ENCODE results near the gene DCP2. TPM values are rescaled to one million over a fixed set of nuclear protein-coding genes. Genes with fewer than 3 reads are reported as not detected.

DCP2 gene
- total RNA-seq, 1 experiment from 2014 or later, result 176 TPM

DNA sequence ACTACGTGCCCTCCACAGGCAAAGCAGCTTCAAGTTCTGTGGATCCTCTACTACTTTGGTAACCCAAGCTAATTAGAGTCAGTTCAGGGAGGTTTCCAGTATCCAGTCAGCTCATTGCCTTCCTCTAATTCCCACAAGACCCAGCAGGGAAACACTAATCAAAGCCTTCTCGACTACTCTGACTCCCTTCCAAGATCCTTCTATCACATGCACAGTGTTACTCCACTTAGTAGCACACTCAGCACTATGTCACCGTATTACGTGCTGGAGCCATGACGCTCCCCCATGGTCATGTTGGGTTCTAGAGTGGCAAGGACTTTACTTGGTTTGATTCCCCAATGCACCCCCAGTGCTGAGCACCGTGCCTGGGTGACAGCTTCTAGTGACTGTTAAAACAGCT lies 53.0 kb downstream of the DCP2 start:
- Histone ChIP-seq H3K14ac (ENCODE audit: insufficient read depth, low read length) (no peak overlapping the region), H4K91ac (ENCODE audit: insufficient read length, low read depth, low read length) (no peak overlapping the region), H3K4ac (ENCODE audit: low read depth, low read length) (no peak overlapping the region), H3K27ac (ENCODE audit: insufficient read length, low read depth, low read length) (no peak overlapping the region), H3K79me2 (ENCODE audit: insufficient read depth, low read length) (no peaks in the 10 kb centered on the region), H3K9ac (ENCODE audit: extremely low read depth, insufficient read length, low read length) (no peak overlapping the region), H3K56ac (ENCODE audit: insufficient read length, low read depth, low read length) (no peak overlapping the region), H2BK120ac (ENCODE audit: low read depth, low read length, poor library complexity, severe bottlenecking) (no peak overlapping the region), H3T11ph (ENCODE audit: low read length) (no peak overlapping the region), H3K9me3 (ENCODE audit: control insufficient read depth, low read depth, low read length) (no peaks in the 10 kb centered on the region), H3K4me2 (ENCODE audit: insufficient read depth, insufficient read length, low read length) (no peak overlapping the region), H3K23ac (ENCODE audit: insufficient read length, low read depth, low read length) (no peak overlapping the region), H3K4me1 (ENCODE audit: insufficient read depth, low read length) (no peaks in the 10 kb centered on the region), H4K8ac (replicated peaks; ENCODE audit: insufficient read length, low read depth, low read length) (no peak overlapping the region), H3K79me1 (ENCODE audit: insufficient read depth, low read depth, low read length, poor library complexity, severe bottlenecking) (no peaks in the 10 kb centered on the region), H3K27me3 (ENCODE audit: insufficient read depth, low read length) (no peaks in the 10 kb centered on the region), H2AK5ac (ENCODE audit: insufficient read length, low read length) (no peak overlapping the region), H2BK20ac (ENCODE audit: low read depth, low read length, poor library complexity, severe bottlenecking) (no peak overlapping the region), H4K20me1 (ENCODE audit: control insufficient read depth, insufficient read depth, insufficient read length) (no peaks in the 10 kb centered on the region), H2BK12ac (ENCODE audit: insufficient read length, low read depth, low read length) (no peak overlapping the region), H2BK15ac (ENCODE audit: low read depth, low read length) (no peak overlapping the region), H3K18ac (ENCODE audit: insufficient read length, low read depth, low read length) (no peak overlapping the region), H3K23me2 (ENCODE audit: insufficient read length, low read depth, low read length, poor library complexity, severe bottlenecking) (no peaks in the 10 kb centered on the region), H2BK5ac (ENCODE audit: insufficient read length, low read length) (no peak overlapping the region), H2AFZ (ENCODE audit: low read length) (no peak overlapping the region), H4K5ac (ENCODE audit: insufficient read length, low read depth, low read length) (no peak overlapping the region)
- Mint-ChIP-seq H3K9me3 (no peaks in the 10 kb centered on the region), H3K36me3 (ENCODE audit: insufficient read depth in 1 of 3, low read depth in 3 of 3) (peaks cover 29 to 38% (median 30%) of the 10 kb centered on the region in 3 experiments; a peak in 6 of 7 replicates), H3K4me3 (no peak overlapping the region), H3K27me3 (ENCODE audit: low read depth) (no peaks in the 10 kb centered on the region; the same call in 1 of the 2 replicates), H3K27ac (peak overlapping the region in 1 of 3 experiments; percentile 9; a peak in 1 of 7 replicates), H3K4me1 (peaks cover 28 to 32% of the 10 kb centered on the region in 2 experiments)
- TF ChIP-seq, protein P1, sequence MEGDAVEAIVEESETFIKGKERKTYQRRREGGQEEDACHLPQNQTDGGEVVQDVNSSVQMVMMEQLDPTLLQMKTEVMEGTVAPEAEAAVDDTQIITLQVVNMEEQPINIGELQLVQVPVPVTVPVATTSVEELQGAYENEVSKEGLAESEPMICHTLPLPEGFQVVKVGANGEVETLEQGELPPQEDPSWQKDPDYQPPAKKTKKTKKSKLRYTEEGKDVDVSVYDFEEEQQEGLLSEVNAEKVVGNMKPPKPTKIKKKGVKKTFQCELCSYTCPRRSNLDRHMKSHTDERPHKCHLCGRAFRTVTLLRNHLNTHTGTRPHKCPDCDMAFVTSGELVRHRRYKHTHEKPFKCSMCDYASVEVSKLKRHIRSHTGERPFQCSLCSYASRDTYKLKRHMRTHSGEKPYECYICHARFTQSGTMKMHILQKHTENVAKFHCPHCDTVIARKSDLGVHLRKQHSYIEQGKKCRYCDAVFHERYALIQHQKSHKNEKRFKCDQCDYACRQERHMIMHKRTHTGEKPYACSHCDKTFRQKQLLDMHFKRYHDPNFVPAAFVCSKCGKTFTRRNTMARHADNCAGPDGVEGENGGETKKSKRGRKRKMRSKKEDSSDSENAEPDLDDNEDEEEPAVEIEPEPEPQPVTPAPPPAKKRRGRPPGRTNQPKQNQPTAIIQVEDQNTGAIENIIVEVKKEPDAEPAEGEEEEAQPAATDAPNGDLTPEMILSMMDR (conservative IDR thresholded peaks at IDR 0.05), result no peak
- WGBS (ENCODE audit: extremely low coverage, insufficient read length, low lambda C conversion rate), result no CpG with 5 or more reads among the region's 6 CpGs
- DNase-seq, result no peak

Data from H9 (cell line).